Daoy (cell line): ENCODE results near the gene NCLN. TPM values are rescaled to one million over a fixed set of nuclear protein-coding genes. Genes with fewer than 3 reads are reported as not detected.
"Not testable (repeated sequence)": the region's sequence is repeated elsewhere in the genome, so short reads cannot be mapped to it uniquely, and the experiment has no call there.

Experiments used
- DNase-seq: peaks from one replicate; pipeline ENCODE4 v3.0.0-alpha.2; 2015; ENCODE audit warnings: low read depth
- total RNA-seq: library from RNA; depleted of rRNA; stranded (reverse); fragments of >200 nt; shearing (Covaris generic); gene quantifications from 2 replicates; pipeline ENCODE4 v1.2.3, GENCODE V29; 2014

The NCLN gene
- total RNA-seq, 1 experiment from 2014 or later: 85.1 TPM

DNA sequence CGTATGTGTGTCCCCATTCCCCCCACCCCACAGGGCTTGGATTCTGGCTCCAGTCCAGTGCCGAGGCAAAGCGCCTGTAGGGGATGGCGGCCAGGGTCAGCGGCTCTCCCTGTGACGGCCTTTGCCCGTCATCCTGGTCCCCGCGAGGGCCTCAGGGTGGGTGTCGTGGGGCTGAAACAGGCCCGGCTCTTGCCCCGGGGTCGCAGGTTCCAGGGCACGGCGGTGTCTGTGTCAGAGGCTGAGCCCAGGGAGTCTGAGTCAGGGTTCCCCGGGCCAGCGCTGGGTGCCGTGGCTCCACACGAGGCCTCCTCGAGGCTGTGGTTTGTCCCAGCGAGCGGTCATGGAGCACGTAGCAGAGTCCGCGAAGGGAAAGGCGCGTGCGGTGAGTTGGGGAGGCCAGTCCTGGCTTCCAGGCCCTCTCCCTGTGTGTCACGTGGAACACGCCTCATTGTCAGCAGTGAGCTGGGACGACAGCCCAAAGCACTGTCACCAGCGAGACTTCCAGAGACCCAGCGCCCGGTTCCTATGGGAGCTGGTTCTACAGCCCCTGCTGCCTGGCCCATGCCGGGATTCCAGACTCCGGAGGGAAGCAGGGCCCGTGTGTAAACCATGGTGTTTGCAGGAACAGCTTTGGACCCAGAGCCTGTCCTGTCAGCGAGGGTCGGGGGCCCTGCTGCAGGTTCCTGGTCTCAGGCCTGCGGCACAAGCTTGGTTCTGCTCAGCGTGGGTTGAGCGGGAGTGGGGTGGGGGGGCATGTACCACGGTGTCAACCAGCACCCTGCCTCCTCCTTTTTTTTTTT lies 13.4 kb downstream of the NCLN start:
- no peak for DNase-seq

DNA sequence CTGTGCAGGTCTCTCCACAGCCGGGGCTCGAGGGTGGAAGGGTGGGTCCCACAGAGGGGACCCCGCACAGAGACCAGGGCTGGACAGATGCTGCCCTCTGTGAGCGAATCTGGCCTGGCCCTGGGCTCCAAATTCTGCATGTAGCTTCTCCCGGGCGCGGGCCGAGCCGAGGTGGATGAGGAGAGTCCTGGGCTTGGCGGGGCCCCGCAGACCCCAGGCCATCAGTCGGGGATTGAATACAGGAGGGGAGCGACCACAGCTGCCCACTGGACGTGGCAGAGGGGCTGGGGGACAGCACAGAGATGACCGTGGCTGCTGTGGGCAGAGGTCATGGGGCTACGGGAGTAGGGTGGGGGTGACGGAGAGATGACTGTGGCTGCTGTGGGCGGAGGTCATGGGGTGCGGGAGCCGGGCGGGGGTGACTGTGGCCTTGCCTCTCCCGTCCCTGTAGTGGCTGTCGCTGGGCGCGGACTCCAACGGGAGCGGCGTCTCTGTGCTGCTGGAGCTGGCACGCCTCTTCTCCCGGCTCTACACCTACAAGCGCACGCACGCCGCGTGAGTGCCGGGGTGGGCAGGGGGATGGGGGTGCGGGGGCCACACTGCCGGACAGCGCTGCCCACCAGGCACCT lies 15.5 kb downstream of the NCLN start:
- no peak for DNase-seq

DNA sequence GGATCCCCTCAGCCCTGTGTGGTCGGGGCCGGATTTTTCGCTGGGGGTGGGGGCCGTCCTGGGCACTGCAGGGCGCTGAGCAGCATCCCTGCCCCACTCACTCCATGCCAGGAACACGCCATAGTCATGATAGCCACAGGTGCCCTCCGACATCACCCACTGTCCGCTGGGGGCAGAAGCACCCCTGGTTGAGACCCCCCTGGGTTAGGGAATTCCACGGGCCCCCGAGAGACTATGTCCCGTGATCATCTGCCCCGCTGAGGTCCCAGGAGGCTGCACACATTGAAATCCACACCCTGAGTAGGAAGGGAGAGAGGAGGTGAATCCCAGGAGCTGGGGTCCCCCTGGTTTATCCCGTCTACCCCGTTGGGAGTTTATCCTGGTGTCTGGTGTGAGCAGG lies 16.2 kb downstream of the NCLN start:
- DNase-seq: no peak

- no peak for DNase-seq
Observed at GRCh38 chr19:3202346-3202745, 16.6 kb downstream of the NCLN start.

DNA sequence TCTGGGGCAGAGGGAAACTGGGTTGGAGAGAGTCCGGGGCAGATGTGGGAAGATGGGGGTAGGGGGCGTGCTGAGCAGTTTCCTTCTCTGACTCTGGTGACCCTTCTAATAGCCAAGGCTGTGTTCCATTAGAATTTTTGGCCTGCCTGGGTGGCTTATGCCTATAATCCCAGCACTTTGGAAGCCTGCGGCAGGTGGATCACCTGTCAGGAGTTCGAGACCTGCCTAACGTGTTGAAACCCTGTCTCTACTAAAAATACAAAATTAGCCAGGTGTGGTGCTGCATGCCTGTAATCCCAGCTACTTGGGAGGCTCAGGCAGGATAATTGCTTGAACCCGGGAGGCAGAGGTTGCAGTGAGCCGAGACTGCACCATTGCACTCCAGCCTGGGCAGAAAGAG lies 17.2 kb downstream of the NCLN start:
- DNase-seq: not testable (repeated sequence)

- no peak for DNase-seq
Observed at GRCh38 chr19:3203805-3204645, 18.3 kb downstream of the NCLN start.

DNA sequence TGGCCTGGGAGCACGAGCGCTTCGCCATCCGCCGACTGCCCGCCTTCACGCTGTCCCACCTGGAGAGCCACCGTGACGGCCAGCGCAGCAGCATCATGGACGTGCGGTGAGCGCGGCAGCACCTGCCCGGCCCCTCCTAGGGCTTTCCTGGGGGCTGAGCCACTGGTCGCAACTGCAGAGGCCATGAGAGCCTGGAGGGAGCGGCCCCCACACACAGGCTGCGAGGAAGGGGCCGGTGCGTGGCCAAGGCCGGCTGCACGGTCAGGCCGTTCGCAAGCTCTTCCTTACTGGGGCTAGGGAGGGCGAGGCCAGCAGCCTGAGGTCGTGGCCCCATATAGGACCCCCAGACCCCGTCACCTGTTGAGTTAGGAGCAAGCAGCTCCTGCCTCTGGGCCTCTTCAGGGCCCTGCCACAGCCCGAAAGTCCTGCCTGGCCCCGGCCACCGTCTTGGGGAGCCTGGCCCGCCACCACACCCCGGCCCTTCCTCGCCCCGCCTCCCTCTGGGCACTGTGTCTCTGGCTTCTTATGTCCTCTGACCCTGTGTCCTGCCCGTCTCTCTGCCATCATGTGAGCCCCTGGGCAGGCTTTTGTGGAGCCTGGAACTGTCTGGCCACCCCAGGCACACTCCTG lies 19.0 kb downstream of the NCLN start:
- no peak for DNase-seq

DNA sequence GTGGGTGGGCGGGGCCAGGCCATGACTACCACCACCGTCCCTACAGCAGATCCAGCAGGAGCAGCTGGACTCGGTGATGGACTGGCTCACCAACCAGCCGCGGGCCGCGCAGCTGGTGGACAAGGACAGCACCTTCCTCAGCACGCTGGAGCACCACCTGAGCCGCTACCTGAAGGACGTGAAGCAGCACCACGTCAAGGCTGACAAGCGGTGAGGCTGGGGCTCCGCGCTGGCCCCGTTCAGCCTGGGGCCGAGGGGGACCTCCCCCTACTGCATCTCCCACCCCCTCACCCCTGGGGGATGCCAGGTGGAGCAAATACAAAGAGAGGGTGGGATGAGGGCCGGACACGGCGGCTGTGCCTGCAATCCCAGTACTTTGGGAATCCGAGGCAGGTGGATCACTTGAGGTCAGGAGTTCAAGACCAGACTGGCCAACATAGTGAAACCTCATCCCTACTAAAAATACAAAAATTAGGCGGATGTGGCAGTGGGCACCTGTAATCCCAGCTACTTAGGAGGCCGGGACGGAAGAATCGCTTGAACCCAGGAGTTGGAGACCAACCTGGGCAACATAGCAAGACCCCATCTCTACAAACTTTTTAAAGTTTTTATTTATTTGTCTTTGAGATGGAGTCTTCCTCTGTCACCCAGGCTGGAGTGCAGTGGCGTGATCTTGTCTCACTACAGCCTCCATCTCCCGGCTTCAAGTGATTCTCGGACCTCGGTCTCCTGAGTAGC lies 20.7 kb downstream of the NCLN start:
- DNase-seq: no peak

GRCh38 chr19:3207461-3208242 lies 21.9 kb downstream of the NCLN start:
- DNase-seq: peak; percentile 75

GRCh38 chr19:3208317-3209207 lies 22.8 kb downstream of the NCLN start:
- DNase-seq: no peak

- peak; percentile 76 for DNase-seq
Observed at GRCh38 chr19:3210347-3211017, 24.8 kb downstream of the NCLN start.

DNA sequence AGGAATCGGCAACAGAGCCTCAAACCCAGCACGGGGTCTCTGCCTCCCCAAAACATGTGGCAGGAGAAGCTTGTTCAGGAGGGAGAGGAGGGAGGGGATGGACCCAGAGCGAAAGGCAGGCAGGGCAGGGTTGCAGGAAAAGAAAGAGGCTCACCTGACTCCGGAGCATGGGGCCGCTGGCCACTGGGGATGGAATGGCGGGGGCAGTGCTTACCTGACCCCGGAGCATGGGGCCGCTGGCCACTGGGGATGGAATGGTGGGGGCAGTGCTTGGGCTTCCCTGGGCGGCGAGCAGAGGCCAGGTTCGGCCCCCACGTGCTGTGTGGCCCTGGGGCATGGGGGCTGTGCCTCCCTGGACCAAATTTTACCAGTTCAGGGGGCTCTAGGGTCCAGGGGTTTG lies 25.5 kb downstream of the NCLN start:
- no peak for DNase-seq

DNA sequence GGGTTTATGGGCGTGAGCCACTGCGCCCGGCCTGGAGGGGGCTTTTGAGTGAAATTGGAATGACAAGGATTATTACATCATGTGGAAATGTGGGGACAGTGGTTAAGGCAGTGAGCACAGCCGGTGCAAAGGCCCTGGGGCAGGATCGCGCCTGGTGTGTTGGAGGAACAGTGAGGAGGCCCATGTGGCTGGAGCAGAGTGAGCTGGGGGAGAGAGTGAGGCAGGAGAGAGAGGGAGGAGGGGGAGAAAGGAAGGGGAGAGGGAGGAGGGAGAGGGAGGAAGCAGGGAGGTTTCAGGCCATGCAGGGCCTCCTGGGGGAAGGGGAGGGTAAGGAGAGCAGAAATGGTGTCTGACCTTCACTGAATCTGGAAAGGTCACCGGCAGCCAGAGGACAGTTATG lies 27.4 kb downstream of the NCLN start:
- no peak for DNase-seq

DNA sequence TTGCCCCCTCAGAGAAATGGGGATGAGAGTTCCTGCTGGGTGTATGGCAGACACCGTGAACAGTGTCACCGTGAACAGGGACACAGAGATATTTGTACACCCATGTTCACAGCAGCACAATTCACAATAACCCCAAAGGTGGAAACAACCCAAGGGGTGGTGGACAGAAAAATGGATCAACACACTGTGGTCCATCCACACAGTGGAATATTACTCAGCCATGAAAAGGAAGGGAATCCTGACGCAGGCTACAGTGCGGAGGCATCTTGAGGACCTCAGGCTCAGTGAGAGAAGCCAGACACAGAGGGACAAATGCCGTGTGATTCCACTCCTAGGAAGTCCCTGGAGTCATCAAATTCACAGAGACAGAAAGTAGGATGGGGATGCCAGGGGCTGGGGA lies 31.1 kb downstream of the NCLN start:
- no peak for DNase-seq

- DNase-seq: no peak
Observed at GRCh38 chr19:3220576-3220975, 34.8 kb downstream of the NCLN start.

DNA sequence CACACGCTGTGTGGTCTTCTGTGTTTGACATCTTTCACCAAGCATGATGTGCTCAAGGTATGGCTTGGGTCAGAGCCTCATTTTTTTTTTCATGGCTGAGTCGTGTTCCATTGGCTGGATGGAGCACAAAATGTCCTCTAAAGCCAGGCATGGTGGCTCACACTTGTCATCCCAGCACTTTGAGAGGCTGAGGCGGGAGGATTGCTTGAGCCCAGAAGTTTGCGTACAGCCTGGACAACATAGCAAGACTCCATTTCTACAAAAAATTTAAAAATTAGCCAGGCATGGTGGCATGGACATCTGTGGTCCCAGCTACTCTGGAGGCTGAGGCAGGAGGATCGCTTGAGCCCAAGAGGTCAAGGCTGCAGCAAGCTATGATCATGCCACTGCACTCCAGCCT lies 35.8 kb downstream of the NCLN start:
- not testable (repeated sequence) for DNase-seq

GRCh38 chr19:3222709-3223108 lies 37.0 kb downstream of the NCLN start:
- no peak for DNase-seq

GRCh38 chr19:3224346-3225168 lies 38.8 kb downstream of the NCLN start, which contains the start of gene CELF5:
Gene CELF5 (plus strand): TSS chr19:3224661. CDS start chr19:3224740, 79 bp downstream.
- peak; percentile 76 for DNase-seq
